Kidney epithelial cell (primary cell): ENCODE results near the gene ZNF182. TPM values are rescaled to one million over a fixed set of nuclear protein-coding genes. Genes with fewer than 3 reads are reported as not detected.
"Not testable (repeated sequence)": the region's sequence is repeated elsewhere in the genome, so short reads cannot be mapped to it uniquely, and the experiment has no call there.

Experiments used
- DNase-seq: peaks from one replicate; pipeline ENCODE4 v3.0.0-alpha.2; 2010; ENCODE audit warnings: low read depth
- H3K27me3 ChIP-seq: 2 replicates; pipeline ENCODE4 v1.6.0; 2011; ENCODE audit warnings: low read length; ENCODE audit not compliant: control insufficient read depth, insufficient read depth
- H3K36me3 ChIP-seq: 2 replicates; pipeline ENCODE4 v1.5.1; 2011; ENCODE audit warnings: low read length; ENCODE audit not compliant: control insufficient read depth, insufficient read depth
- H3K4me3 ChIP-seq: 2 replicates; pipeline ENCODE4 v1.5.1; 2011; ENCODE audit warnings: low read depth, mild to moderate bottlenecking, control low read depth, low read length
- total RNA-seq: library from RNA; depleted of rRNA; stranded (reverse); fragments of >200 nt; gene quantifications from 2 replicates; pipeline ENCODE4 v1.2.3, GENCODE V29; 2015
- TF ChIP-seq, protein P1 (sequence below): IDR thresholded peaks from 2 replicates; pipeline ENCODE4 v1.5.1; 2011; ENCODE audit warnings: mild to moderate bottlenecking, moderate library complexity, low read length, control low read depth, inconsistent platforms; ENCODE audit not compliant: insufficient read depth, poor library complexity, severe bottlenecking

The ZNF182 gene
- total RNA-seq, 1 donor from 2014 or later = 3.3 TPM

GRCh38 chrX:47956016-47956415, 47.8 kb downstream of the ZNF182 start:
- H3K36me3 ChIP-seq = no peaks in the 10 kb centered on the region
- TF ChIP-seq, protein P1, sequence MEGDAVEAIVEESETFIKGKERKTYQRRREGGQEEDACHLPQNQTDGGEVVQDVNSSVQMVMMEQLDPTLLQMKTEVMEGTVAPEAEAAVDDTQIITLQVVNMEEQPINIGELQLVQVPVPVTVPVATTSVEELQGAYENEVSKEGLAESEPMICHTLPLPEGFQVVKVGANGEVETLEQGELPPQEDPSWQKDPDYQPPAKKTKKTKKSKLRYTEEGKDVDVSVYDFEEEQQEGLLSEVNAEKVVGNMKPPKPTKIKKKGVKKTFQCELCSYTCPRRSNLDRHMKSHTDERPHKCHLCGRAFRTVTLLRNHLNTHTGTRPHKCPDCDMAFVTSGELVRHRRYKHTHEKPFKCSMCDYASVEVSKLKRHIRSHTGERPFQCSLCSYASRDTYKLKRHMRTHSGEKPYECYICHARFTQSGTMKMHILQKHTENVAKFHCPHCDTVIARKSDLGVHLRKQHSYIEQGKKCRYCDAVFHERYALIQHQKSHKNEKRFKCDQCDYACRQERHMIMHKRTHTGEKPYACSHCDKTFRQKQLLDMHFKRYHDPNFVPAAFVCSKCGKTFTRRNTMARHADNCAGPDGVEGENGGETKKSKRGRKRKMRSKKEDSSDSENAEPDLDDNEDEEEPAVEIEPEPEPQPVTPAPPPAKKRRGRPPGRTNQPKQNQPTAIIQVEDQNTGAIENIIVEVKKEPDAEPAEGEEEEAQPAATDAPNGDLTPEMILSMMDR = no peak
- DNase-seq = no peak
- H3K4me3 ChIP-seq = no peak overlapping the region
- H3K27me3 ChIP-seq = no peaks in the 10 kb centered on the region

DNA sequence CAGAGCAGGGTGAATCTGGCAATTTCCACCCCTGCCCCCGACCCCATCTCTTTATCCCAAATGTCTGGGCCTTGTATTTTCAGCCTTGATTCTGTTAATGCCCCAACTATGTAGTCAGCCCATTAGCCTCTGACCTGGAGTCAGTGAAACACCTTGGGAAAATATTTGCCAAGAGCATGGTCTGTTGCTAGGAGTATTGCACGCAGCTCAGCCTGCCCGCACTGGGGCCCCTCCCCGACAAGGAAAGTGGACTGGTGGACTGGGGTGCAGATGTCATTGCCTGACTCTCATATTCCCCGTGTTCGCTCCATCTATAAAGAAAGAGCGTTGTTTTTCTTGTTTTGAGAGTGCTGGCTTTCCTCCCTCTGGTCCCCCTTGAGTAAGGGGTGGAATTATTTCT, 48.5 kb downstream of the ZNF182 start:
- not testable (repeated sequence) for H3K36me3 ChIP-seq, DNase-seq, H3K4me3 ChIP-seq, H3K27me3 ChIP-seq

DNA sequence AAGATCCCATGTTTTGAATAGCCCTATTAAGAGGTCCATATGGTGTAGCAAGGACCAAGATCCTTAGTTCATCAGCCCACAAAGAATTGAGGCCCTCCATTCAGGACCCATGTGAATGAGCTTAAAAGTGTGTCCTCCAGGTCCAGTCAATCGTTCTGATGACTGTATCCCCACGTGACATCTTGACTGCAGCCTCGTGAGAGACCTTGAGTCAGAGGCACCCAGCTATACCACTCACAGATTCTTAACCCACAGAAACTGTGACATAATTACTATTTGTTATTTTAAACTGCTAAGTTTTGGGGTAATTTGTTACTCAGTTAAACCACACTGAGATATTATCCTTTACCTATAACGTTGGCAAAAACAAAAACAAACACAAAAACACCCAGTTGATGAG, 62.4 kb downstream of the ZNF182 start:
- DNase-seq = no peak
- TF ChIP-seq, protein P1 = no peak
- no peaks in the 10 kb centered on the region for H3K27me3 ChIP-seq

GRCh38 chrX:47940448-47940847, 63.3 kb downstream of the ZNF182 start:
- no peaks in the 10 kb centered on the region for H3K27me3 ChIP-seq
- DNase-seq = no peak
- no peak overlapping the region for H3K4me3 ChIP-seq
- TF ChIP-seq, protein P1 = no peak
- no peaks in the 10 kb centered on the region for H3K36me3 ChIP-seq

More for the DNA sequence above, 62.4 kb downstream of the ZNF182 start:
- Histone ChIP-seq H3K36me3 (no peaks in the 10 kb centered on the region), H3K4me3 (no peak overlapping the region)

GRCh38 chrX:47936940-47937317, 66.9 kb downstream of the ZNF182 start:
- Histone ChIP-seq H3K4me3 (no peak overlapping the region), H3K36me3 (no peaks in the 10 kb centered on the region), H3K27me3 (no peaks in the 10 kb centered on the region)
- TF ChIP-seq, protein P1 = no peak
- DNase-seq = no peak

GRCh38 chrX:47936224-47936939, 67.4 kb downstream of the ZNF182 start:
- TF ChIP-seq, protein P1 = no peak
- no peak for DNase-seq

More at GRCh38 chrX:47936224-47936939, 67.4 kb downstream of the ZNF182 start:
- H3K27me3 ChIP-seq = no peaks in the 10 kb centered on the region
- H3K4me3 ChIP-seq = no peak overlapping the region
- no peaks in the 10 kb centered on the region for H3K36me3 ChIP-seq
